Inflammatory macrophage treated with lipopolysaccharide for 4 hours (primary cell): ENCODE data around the gene UMODL1.
"Not testable (repeated sequence)": the region's sequence is repeated elsewhere in the genome, so short reads cannot be mapped to it uniquely, and the experiment has no call there.

Source experiments
- DNase-seq: peaks from one replicate; pipeline ENCODE4 v3.0.0-alpha.2; 2020

UMODL1 gene

GRCh38 chr21:42102991-42103390, 31.9 kb downstream of the UMODL1 start:
- no peak for DNase-seq

DNA sequence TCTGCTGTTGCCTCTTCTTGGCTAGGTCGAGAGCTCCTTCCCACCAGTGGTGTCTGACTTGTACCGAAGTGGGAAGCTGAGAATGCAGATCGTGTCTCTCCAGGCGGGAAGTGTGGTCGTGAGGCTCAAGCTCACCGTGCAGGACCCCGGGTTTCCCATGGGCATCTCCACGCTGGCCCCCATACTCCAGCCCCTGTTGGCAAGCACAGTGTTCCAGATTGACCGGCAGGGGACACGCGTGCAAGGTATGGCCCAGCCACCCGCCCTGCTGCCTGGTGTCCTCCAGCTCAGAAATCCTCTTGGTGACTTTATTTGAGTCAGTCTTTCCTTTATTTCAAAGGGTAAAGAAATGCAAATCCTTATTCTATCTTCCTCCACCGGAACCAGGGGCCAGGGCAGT, 32.7 kb downstream of the UMODL1 start:
- DNase-seq: no peak

DNA sequence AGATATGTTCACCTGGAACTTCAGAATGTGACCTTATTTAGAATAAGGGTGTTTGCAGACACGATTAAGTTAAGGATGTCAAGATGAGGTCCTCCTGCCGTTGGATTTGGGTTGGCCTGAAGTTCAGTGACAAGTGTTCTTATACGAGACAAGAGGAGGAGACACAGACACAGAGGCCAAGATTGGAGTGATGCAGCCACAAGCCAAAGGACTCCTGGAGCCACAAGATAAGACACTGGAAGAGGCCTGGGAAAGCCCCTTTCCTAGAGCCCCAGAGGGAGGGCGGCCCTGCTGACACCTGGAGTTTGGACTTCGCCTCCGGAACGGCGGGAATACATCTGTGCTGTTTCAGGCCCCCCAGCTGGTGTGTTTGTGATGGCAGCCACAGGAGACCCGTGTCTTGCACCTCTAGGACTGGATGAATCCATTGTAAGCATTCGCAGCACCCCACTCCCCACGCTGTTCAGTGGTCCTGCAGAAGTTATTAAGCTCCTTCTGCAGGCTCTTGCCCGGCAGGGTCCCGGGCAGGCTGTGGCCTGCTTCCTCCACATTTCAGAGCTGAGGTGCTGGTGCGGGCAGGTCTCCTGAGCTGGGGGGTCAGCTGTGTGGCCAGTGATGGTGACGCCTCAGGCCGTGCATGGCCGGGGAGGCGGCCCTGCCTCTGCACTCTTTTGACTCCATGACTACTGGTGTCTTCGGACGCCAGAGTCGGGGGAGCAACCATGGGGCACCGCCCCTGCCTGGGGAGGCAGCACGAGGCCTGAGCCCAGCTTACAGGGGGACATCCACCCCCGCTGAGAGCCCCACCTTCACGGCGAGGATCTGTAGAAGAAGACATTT, 34.6 kb downstream of the UMODL1 start:
- DNase-seq: no peak

GRCh38 chr21:42106425-42106824, 35.3 kb downstream of the UMODL1 start:
- DNase-seq: no peak

- DNase-seq: no peak
These were observed 36.2 kb downstream of the UMODL1 start for GRCh38 chr21:42107177-42107880.

GRCh38 chr21:42107881-42108553, 36.9 kb downstream of the UMODL1 start:
- peak; percentile 69 for DNase-seq

- no peak for DNase-seq
These were observed 37.6 kb downstream of the UMODL1 start for GRCh38 chr21:42108554-42109340.

- DNase-seq: no peak
These were observed 38.4 kb downstream of the UMODL1 start for GRCh38 chr21:42109473-42109872.

DNA sequence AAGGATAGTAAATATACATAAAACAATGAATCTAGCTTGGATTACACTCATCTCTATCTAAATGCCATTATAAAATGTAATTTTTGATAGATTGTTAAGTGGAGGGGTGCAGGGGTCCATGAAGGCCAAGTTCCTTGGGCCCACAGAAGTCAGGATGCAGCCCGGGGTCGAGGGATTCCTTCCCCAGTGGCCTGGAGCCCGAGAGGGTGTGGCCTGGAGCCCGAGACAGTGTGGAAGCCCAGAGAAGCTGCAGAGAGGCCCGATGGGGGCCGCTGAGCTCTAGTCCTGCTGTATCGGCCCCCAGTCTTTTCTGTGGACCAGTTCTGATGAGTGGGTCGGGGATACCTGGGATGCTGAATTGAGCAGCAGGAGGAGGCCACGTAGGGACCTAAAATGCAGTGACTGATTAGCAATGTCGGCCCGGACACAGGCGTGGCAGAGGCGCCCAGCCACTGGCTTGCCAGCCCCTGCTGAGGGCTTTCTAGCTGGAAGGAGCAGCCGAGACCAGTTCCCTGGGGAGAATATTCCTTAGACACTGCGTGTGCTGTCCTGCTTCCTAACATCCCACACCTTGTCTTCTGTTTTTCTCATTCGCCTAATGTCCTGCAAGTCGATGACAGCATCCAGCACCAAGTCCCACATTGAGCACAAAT, 38.9 kb downstream of the UMODL1 start:
- no peak for DNase-seq

GRCh38 chr21:42110691-42111469, 39.8 kb downstream of the UMODL1 start:
- no peak for DNase-seq

DNA sequence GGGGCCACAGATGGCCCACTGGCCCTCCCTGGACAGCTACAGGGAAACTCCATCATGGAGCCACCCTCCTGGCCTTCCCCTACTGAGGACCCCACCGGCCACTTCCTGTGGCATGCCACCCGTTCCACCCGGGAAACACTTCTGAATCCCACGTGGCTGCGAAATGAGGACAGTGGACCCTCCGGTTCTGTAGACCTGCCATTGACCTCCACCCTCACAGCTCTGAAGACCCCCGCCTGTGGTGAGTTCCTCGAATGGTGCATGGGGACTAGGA, 40.3 kb downstream of the UMODL1 start:
- DNase-seq: no peak

GRCh38 chr21:42111811-42112210, 40.7 kb downstream of the UMODL1 start:
- DNase-seq: no peak

GRCh38 chr21:42112238-42112637, 41.1 kb downstream of the UMODL1 start:
- no peak for DNase-seq

DNA sequence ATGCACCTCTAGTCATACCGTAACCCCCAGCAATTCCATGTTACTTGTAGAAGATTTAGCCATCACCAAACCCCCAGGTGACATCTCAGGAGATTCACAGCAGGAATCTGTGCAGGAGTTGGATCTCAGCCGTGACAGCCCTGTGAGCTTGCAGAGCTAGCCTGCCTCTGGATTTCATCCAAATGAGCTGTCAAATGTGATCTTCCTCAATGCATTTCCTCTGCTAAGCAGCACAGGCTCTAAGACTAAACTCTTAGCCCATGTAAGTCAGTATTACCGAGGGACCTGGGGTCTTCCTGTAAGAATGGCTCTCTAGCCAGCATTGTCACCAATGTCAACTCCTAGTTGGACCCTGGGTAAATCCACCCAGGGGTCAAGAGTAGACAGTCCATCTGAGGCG, 41.7 kb downstream of the UMODL1 start:
- no peak for DNase-seq

DNA sequence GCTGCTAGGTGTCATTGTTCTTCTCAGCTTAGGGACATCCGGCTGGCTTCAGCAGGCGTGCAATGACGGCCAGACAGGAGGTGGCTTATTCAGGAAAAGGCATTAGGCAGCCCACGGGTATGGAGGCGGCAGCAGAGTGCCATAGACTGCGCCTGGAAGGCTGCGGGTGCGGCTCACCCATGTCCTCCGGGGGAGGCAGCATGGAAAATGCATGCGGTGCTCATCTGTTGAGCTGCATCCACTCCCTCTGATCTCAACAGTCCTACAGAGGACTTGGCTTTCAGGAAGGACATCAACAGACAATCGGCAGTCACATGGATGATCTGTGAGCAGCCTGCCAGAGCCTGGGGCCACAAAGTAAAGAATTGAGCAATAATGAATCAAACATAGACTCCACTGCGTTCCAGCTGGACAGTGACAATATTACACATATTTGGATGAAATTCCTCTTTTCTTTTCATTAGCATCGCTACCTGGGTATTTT, 42.9 kb downstream of the UMODL1 start:
- peak; percentile 77 for DNase-seq

DNA sequence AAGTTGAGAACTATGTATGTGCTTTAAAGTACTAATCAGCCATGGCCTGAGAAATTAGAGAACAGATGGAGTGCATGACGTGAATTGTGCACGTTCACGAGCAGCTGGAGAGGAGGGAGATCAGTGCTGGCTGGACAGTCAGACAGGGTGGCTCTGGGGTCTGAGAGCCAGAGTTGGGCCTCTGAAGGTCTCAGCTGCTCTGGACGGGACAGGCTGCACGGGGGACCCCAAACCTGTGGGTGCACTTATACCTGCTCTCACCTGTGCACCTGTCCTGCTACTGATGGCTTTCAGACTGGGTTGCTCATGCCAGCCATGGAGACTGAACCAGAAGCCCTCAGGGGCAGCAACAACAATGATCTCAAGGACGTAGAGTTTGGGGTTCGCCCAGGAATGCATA, 43.5 kb downstream of the UMODL1 start:
- DNase-seq: no peak

DNA sequence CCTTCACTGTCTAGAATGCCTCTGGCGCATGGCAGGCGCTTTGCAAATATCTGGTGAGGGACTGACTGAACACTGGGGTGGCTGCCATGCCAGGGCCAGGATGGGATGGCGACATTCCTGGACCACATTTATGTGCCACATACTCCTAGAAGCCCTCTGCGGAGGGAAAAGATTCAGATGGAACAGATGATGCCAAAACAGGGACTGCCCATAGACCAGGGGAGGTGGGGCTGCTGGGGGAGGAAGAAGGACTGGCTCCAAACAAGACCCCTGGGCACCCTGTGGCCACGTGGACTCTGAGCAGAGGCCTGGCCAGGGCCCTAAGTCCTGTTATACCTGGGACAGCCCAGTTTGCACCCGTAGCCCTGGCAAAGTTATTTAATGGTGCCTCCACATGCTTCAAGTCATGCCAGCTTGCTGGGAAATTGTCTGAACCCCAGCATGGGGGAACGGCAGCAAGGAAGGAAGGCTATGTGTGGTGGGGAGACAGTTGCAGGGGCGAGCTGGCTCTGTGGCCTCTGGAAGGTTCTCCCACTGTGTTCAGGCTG, 44.1 kb downstream of the UMODL1 start:
- DNase-seq: no peak

GRCh38 chr21:42116551-42116950, 45.4 kb downstream of the UMODL1 start:
- not testable (repeated sequence) for DNase-seq

DNA sequence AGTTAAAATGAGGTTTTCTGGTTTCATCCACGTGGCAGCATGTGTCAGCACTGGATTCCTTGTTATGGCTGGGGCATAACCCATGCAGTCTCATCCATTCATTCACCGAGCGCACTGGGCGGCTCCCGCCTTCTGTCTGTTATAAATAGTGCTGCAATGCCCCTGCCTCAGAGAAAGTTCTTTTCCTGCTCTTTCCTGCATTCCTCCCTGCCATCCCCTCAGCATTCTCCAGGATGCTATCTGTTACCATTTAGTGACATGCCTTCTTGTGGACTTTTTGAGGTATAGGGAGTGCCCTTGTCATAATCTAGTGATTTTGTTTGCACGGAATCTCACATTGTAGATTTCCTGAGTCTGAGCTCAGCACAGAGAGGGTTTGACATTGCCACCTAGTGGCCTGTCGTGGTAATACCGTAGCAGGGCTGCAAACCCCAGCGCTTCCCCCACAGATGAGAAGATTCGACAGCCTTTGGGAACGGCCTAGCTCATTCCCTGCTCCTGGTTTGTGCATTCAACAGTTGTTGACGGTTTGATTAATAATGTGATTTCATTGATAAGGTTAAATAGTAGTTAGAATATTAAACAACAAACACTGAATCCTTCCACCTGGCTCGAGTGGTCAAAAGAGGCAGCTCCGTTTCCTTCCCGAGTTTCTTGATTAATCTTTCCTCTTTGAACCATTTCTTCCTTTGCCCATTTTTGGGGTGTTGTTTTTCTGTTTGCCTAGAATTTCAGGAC, 46.3 kb downstream of the UMODL1 start:
- DNase-seq: peak; percentile 59

GRCh38 chr21:42117967-42118780, 47.1 kb downstream of the UMODL1 start:
- no peak for DNase-seq
